GM19193 (cell line): ENCODE data around the gene DIAPH3.

Source experiments
- POLR2A ChIP-seq: IDR thresholded peaks from 4 replicates; pipeline ENCODE4 v1.6.1; 2011; ENCODE audit not compliant: insufficient read depth, insufficient read length; ENCODE audit errors: extremely low read depth

Gene DIAPH3

DNA sequence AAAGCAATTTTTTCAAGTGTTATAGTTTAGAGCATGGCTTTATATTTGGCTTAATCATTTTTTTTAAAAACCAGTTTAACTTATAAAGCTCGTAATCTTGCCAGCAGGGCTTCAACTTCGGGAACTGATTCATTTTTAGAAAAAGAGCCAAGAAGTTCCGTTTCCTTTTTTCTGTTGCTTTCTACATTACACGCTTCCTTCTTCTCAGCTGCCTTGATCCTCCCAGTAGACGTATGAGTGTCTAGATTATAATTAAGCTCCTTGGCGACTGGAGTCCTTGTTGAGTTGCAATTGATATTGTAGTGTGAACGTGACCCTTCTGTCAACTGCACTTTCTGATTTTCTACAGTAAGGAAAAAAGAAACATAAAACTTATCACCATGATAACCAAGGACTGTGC lies 497.2 kb downstream of the DIAPH3 start:
- TF ChIP-seq POLR2A, result no peak

DNA sequence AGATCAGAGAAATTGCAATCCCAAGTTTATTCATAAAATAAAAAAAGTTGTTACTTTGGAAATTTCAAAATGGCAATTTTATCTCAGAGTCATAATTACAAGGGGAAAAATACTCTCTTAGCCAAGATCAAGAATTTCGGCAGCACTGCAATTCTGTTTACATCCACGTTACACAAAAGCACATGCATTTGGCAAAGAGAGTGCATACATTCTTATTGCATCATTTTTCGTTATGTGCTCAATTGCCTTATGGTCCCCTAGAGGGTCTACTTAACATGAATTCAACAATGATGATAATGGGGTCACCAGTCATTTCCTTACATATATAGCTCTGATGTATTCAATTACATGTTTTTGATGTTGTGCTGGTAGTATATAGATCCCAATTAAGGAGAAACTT lies 498.0 kb downstream of the DIAPH3 start:
- no peak for TF ChIP-seq POLR2A

DNA sequence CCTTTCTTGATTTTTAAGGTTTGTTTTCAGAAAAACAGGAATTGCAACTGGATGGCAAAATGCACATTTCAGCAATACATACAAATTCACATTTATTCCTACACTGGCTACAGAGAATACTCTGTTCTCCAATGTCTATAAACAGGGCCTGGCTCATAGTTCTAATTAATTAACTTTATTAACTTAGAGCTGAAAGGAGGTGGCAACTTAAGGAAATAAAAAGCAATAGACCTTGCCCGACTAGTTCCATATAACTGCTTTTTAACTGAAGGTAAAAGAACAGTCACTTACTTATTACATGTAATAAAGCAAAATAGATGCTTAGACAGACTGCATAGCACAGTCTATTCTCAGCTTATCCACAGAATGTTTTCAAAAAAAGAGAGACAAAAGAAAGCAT lies 498.5 kb downstream of the DIAPH3 start:
- no peak for TF ChIP-seq POLR2A

DNA sequence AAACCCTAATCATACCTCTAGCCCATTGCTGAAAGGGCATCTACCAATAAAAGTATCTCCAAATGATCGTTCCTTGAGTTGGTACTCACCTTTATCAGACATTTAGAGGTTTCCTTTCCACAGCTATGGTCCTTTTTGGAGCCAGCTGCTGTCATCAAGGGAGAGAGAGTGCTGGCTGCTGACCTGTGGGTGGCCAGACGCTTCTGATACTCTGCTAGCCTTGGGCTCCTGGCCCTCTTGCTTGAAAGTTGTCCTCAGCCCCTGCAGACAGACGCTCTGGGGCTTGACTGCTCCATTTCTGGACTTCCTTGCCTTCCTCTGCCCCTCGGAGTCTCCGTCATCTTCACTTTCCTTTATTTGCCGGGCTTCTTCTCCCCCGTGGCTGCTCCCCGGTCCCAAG lies 499.1 kb downstream of the DIAPH3 start:
- no peak for TF ChIP-seq POLR2A

DNA sequence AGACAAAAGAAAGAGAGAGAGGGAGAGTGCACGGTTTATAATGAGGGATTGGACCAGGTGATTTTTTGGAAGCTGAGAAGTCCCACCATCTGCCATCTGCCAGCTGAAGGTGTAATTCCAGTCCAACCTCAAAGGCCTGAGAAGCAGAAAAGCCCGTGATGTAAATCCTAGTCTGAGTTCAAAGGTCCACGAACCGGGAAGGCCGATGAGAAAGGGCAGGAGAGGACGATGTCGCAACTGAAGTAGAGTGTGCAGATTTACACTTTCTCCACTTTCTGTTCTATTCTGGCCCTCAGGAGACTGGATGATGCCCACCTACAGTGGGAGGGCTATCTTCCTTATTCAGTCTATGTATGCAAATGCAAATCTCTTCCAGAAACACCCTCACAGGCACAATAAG lies 500.0 kb downstream of the DIAPH3 start:
- TF ChIP-seq POLR2A, result no peak

DNA sequence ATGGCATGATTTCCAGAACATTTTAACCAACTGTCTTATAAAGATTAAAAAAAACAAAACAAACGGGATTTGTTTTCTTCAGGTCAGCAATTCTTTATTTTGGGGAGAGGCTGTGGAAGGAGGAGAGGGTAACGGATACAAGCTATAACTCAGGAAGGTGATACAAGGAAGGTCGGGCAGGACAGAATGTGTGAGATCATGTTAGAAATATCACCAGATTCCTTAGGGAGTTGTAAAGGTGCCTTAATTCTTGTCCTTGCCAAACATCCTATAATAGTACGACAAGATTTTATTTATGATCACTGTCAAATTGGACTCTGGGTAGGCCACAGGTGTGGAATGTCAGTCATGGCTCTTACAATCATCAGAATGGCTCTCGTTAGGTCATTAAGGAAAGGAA lies 503.1 kb downstream of the DIAPH3 start:
- TF ChIP-seq POLR2A, result no peak

DNA sequence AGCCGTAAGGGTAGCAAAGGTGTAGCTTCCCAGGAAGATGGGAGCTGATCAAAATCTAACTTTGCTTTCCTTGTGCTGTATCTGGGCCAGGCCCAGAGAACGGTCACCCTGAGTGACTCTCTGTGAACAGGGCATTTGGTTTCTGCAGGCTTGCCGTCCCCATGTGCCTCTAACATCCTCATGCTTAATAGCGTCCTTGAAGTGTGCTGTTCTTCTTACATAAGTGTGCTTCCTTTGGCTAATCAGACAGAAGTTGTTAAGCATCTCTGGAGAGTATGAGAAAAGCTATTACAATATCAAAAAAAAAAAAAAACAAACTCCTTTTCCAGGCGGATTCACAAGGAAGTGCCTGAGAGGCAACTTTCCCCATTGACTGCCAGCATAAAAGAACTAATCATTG lies 503.7 kb downstream of the DIAPH3 start:
- no peak for TF ChIP-seq POLR2A

DNA sequence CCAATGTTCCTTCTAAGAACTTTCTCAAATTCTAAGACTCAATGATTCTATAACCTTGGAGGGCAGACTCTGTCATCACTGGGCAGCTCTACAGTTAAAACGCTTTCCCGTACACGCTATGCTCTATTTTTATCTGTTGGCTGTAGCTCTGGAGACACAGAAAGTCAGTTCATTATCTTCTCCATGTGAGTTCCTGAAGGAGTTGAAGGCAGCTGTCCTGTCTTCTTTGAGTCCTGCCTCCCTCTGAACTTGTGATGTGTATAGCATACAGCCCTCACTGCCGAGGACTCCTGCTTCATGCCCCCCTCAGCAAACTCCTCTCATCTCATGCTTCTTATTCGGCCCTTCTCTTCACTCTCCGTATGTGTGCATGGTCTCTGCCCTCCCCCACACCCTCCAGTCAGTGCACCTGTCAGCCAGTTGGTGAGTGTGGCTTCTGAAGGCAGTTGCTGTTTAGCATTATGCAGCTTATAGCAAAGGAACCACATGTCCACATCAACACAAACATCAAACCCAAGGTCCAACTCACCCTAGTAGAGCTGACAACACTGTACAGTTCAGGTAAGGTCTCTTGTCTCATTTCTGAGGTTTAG lies 504.9 kb downstream of the DIAPH3 start:
- TF ChIP-seq POLR2A, result no peak

DNA sequence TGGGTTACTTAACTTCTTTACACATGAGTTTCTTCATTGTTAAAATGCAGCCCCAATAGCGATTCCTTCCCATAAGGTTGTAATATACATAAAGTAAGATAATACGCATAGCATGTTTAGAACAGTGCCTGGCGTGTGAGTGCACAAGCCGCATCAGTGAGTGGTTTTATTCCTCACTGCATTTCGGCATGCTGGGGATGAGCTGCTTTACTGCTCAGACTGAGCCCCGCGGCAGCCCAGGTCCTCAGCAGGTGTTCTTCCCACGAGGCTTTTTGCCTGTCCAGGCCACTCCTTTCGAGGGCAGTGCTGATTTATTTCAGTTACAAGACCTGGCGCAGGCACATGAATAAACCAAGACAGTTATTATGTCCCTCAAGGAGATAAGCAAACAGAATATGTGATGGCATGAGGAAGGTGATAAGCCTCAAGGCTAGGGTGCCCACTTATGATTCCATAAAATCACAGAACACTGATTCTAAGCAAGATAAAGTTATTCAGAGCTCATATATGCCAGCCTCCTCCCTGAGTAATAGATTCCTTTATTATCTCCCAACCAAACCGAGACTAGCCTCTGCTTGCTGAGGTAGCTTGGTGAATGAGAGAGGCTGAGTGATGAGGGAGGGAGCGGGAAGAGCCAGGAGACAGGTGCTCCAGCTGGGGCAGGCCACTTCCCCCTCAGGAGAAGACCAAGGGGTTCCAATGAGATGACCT lies 505.5 kb downstream of the DIAPH3 start:
- TF ChIP-seq POLR2A, result no peak

DNA sequence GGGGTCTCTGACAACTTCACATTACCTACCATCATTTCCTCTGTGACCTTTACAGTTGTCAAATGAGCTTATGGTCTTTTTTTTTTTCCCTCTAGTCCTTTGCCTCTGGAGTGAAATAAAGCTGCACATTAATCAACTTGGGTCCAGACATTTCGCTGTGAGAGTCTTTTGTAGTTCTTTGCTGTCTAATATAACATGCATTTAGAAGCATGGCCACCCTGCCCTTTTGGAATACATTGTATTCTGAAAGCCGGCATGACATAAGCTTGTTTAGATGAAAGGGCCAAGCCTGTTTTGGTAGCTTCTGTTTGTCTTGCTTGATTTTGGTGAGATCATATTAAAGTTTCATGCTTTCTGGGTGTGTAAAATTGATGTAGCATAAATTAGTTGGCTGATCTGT lies 509.8 kb downstream of the DIAPH3 start:
- TF ChIP-seq POLR2A, result no peak

DNA sequence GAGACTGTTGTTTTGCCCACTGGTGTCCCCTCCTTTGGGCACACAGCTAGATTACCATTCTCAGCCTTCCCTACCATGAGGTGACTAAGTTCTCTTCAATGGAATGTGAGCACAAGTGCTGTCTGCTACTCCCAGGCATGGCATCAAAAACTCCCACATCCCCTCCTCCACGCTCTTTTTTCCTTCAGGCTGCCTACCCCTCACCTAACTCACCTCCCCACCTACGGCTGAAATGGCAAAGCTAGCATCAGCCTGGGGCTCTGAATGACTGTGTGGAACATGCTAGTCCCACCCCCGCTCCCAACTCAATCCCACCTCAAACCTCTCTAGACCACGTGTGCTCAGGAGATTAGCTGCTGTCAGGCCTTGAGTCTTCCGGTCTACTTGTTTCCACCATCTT lies 512.2 kb downstream of the DIAPH3 start:
- TF ChIP-seq POLR2A, result no peak

DNA sequence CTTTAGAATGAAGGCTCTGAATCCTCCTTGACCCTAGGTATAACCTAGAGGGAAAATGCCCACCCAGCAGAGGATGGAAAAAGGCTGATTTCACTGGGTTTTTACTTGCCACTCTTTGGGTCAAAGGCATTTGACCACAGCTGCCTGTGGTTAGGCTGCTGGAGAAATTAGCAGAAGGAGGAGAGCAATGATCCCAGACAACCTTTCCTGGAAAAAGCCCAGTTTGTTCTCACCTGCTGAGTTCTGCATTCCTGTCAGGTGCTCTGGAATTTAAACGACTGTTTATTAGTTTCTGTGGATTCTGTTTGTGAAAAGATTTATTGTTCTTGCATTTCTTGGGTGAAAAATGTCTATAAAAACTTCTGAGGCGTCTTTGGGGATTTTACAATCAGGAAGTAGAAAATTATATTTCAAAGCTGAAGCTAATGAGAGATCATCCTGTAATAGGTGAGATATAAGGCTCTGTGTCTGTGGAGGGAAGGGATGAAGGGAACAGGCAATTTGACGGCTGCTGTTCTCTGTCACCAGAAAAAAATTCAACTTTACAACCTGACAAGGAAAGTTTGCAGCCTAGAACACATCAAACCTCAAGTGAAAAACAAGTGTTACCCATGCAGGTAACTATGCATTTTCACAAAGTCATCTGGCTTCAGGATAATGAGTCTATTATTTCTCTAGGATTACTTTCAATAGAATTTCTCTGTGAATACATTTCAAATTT lies 519.7 kb downstream of the DIAPH3 start:
- no peak for TF ChIP-seq POLR2A

DNA sequence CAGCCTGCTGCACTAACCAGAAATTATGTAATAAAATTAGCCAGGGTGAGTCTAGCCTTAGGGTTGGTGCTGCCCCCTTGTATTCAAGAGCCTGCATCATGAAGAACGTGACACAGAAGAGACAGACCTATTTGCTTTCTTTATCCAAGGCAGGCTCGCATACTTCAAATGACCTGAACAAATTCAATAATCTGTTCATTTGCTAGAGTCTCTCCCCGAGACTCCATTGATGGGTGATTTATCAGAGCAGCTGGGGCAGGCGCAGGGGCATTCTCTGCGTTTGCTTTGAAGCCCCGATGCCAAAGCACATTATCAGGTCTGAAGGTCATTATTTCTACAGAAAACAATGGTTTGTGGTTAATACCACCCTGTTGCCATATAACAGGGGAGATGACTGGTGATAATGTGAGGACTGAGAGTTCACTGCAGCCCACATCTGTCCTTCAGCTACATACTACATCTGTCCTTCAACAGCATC lies 520.3 kb downstream of the DIAPH3 start:
- no peak for TF ChIP-seq POLR2A

DNA sequence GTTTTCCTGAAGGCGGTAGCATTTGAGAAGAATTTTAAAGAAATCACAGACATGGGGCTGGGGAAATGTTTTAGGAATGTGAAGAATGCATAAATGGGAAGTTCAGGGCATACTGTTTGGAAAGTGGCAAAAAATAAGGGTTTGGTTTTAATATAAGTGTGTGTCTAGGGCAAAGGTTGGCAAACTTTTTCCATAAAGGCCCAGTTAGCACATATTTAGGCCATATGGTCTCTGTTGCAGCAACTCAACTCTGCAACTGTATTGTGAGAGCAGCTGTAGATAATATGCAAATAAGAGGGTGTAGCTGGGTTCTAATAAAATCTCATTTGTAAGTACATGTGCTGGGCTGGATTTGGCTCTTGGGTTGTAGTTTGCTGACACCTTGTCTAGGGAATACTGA lies 521.9 kb downstream of the DIAPH3 start:
- no peak for TF ChIP-seq POLR2A

DNA sequence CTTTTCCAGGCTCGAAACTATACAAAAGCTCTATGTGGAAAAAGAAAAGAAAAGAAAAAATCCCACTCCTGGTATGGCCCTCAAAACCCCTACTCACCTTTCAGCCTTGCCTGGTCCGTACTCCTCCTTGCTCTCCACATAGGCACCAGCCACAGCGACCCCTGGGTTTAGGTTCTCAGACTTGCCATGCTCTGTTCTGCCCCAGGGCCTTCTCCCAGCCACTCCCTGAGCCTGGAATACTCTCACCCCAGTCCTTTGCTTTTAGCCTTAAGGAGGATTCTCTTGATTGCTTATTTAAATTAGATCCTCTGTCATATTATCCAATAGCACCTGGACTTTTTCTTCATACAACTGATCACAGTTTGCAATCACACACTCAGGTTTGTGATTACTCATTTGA lies 522.5 kb downstream of the DIAPH3 start:
- TF ChIP-seq POLR2A, result no peak

DNA sequence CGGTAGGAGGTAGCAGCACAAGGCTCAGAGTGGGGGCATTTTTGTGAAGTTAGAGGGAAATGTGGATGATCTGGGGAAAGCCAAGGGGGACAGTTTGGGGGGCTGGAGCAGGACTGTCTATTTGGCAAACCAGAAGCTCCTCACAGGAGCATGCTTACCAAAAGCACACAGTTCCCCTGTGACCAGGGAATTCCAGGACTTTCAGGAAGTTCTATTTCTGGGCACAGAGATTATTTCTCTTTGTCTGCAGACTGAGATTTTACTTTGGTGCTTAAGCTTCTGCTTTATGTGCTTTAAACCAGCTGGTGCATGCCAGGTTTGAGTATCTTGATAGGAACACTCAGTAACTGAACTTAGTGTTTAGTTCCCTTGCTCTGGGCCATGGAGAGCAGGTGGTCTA lies 525.3 kb downstream of the DIAPH3 start:
- TF ChIP-seq POLR2A, result no peak
